Tibial nerve (tissue), 3 donors: ENCODE results near the gene BLVRB.

Experiments used
- CTCF ChIP-seq, 5 experiments: fragments of 200-600 bp in 3 of 5; fragments of 450-650 bp in 2 of 5; sonication (generic) in 3 of 5; IDR thresholded peaks; one replicate each; pipeline ENCODE4 v1.5.1; 2016 to 2019; ENCODE audit warnings: antibody characterized with exemption in 5 of 5, mild to moderate bottlenecking in 3 of 5, moderate library complexity in 2 of 5
- POLR2A ChIP-seq, 2 donors: fragments of 450-650 bp; IDR thresholded peaks; one replicate each; pipeline ENCODE4 v1.6.1; 2017; ENCODE audit warnings: antibody characterized with exemption in 2 of 2, mild to moderate bottlenecking in 2 of 2, moderate library complexity in 2 of 2

GRCh38 chr19:40453151-40453735 is 12.3 kb downstream of the BLVRB start:
- no peak for TF ChIP-seq CTCF (IDR thresholded peaks at IDR 0.05)
- no peak for TF ChIP-seq POLR2A (IDR thresholded peaks at IDR 0.05)
